HepG2 (cell line): Measurements from ENCODE around the gene IGSF8. TPM values are rescaled to one million over a fixed set of nuclear protein-coding genes. Genes with fewer than 3 reads are reported as not detected.

Experiments used
- HNF4G ChIP-seq, 2 experiments: sonication (generic) in 1 of 2; formaldehyde crosslinking in 1 of 2; IDR thresholded peaks; 2 replicates each; pipeline versions ENCODE4 v1.4.0 to v1.6.1; 2011 to 2020; ENCODE audit warnings: borderline replicate concordance in 2 of 2, low read depth in 2 of 2, mild to moderate bottlenecking in 2 of 2, low read length in 1 of 2, missing genetic modification reagents in 1 of 2, moderate library complexity in 1 of 2
- MAFF ChIP-seq: IDR thresholded peaks from 2 replicates; pipeline ENCODE4 v1.6.1; 2011; ENCODE audit warnings: low read depth, low read length, improper control_type of control experiment
- RBM22 ChIP-seq: fragments of 200-400 bp; formaldehyde crosslinking; optimal IDR thresholded peaks from 2 replicates; pipeline ENCODE3; 2017; ENCODE audit warnings: mild to moderate bottlenecking, low read length, moderate library complexity
- SIX4 ChIP-seq: sonication (generic); formaldehyde crosslinking; IDR thresholded peaks from 2 replicates; pipeline ENCODE4 v1.4.0; 2020; ENCODE audit warnings: missing genetic modification reagents
- SMC3 ChIP-seq: IDR thresholded peaks from 2 replicates; pipeline ENCODE4 v1.6.1; 2011; ENCODE audit warnings: low read length, improper control_type of control experiment
- TSC22D2 ChIP-seq: sonication (generic); formaldehyde crosslinking; IDR thresholded peaks from 2 replicates; pipeline ENCODE4 v1.5.1; 2020; ENCODE audit warnings: missing genetic modification reagents, mild to moderate bottlenecking, borderline replicate concordance
- YEATS4 ChIP-seq: sonication (generic); formaldehyde crosslinking; IDR thresholded peaks from 2 replicates; pipeline ENCODE4 v1.4.0; 2020; ENCODE audit warnings: missing genetic modification reagents, borderline replicate concordance
- ZFY ChIP-seq: sonication (generic); formaldehyde crosslinking; IDR thresholded peaks from 2 replicates; pipeline ENCODE4 v1.4.0; 2020; ENCODE audit warnings: missing genetic modification reagents
- ZNF224 ChIP-seq: sonication (generic); formaldehyde crosslinking; IDR thresholded peaks from 2 replicates; pipeline ENCODE4 v1.5.0; 2020; ENCODE audit warnings: mild to moderate bottlenecking, missing genetic modification reagents
- ZNF367 ChIP-seq: sonication (generic); formaldehyde crosslinking; IDR thresholded peaks from 2 replicates; pipeline ENCODE4 v1.4.0; 2020; ENCODE audit warnings: missing genetic modification reagents, borderline replicate concordance
- ZNF557 ChIP-seq: sonication (generic); formaldehyde crosslinking; IDR thresholded peaks from 2 replicates; pipeline ENCODE4 v1.4.0; 2020; ENCODE audit warnings: missing genetic modification reagents
- ZNF589 ChIP-seq: sonication (generic); formaldehyde crosslinking; conservative IDR thresholded peaks from 2 replicates; pipeline ENCODE4 v1.8.0; 2022; ENCODE audit warnings: mild to moderate bottlenecking, moderate library complexity, missing genetic modification reagents
- polyA plus RNA-seq, 8 experiments: library from polyadenylated mRNA; depleted of rRNA in 3 of 8; stranded (reverse) in 7 of 8; unstranded in 1 of 8; fragments of >200 nt; fragmentation: Illumina TruSeq in 4 of 8; extraction: Trizol in 4 of 8; gene quantifications; 2 replicates each; pipeline versions ENCODE4 v1.2.1 to v1.2.3, GENCODE V29; 2011 to 2016; ENCODE audit warnings: low read depth in 4 of 8, missing spikeins in 1 of 8, mixed read lengths in 1 of 8; ENCODE audit not compliant: insufficient read depth in 1 of 8
- total RNA-seq, 5 experiments: library from RNA; depleted of rRNA; stranded (reverse); fragments of >200 nt; fragmentation: Illumina TruSeq; extraction: Trizol; gene quantifications; 2 replicates each; pipeline ENCODE4 v1.2.3, GENCODE V29; 2016; ENCODE audit warnings: low read depth in 1 of 5
- TF ChIP-seq, protein P1 (sequence below): sonication (generic); formaldehyde crosslinking; IDR thresholded peaks from 2 replicates; pipeline ENCODE4 v1.5.1; 2020; ENCODE audit warnings: mild to moderate bottlenecking, missing genetic modification reagents, moderate library complexity
- TF ChIP-seq, protein P2 (sequence below): fragments of 450-650 bp; IDR thresholded peaks from 2 replicates; pipeline ENCODE4 v1.6.1; 2017
- TF ChIP-seq, protein P3 (sequence below): sonication (generic); formaldehyde crosslinking; IDR thresholded peaks from 2 replicates; pipeline ENCODE4 v1.4.0; 2020; ENCODE audit warnings: mild to moderate bottlenecking, missing genetic modification reagents
- TF ChIP-seq, protein P4 (sequence below): sonication (generic); formaldehyde crosslinking; IDR thresholded peaks from 2 replicates; pipeline ENCODE4 v1.5.1; 2020; ENCODE audit warnings: missing genetic modification reagents, mild to moderate bottlenecking, borderline replicate concordance
- TF ChIP-seq, protein P5 (sequence below): sonication (generic); formaldehyde crosslinking; IDR thresholded peaks from 2 replicates; pipeline ENCODE4 v1.5.0; 2020; ENCODE audit warnings: mild to moderate bottlenecking, missing genetic modification reagents, borderline replicate concordance

Gene IGSF8
- total and polyA plus RNA-seq, 2 of the 13 experiments (the other 11 are each of a cell fraction or from before 2014, with no cell fraction given) = 24.0 to 41.0 TPM

DNA sequence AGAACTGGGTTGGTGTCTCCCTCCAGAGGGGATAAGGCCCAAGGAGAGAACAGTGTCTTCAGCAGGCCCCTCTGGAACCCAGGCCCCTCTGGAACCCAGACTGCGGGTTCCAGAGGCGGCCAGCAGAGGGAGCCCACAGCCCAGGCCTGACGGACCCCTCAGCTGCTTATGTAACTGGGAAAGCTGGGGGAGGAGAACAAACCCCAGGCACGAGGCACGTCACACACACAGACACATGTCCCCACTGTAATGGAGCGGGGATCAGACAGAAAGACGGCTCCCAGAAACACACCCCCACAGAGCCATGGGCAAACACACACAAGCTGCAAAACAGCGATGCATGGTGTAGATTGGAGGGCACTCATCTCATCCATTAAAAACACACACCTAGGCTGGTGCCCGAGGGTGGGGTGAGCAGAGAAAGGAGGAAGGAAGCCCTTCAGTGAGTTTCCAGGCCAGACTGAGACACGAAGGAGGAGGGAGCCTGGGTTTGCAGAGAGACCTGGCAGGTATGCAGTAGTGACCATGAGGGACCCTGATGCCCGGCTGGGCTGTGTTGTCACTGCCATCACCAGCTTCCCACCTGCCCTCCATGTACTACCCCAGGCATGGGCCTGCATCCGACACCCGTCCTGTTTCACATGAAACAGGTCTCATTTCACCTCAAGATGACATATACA, 2.8 kb upstream of the IGSF8 start (continued):
- TF ChIP-seq, protein P1, sequence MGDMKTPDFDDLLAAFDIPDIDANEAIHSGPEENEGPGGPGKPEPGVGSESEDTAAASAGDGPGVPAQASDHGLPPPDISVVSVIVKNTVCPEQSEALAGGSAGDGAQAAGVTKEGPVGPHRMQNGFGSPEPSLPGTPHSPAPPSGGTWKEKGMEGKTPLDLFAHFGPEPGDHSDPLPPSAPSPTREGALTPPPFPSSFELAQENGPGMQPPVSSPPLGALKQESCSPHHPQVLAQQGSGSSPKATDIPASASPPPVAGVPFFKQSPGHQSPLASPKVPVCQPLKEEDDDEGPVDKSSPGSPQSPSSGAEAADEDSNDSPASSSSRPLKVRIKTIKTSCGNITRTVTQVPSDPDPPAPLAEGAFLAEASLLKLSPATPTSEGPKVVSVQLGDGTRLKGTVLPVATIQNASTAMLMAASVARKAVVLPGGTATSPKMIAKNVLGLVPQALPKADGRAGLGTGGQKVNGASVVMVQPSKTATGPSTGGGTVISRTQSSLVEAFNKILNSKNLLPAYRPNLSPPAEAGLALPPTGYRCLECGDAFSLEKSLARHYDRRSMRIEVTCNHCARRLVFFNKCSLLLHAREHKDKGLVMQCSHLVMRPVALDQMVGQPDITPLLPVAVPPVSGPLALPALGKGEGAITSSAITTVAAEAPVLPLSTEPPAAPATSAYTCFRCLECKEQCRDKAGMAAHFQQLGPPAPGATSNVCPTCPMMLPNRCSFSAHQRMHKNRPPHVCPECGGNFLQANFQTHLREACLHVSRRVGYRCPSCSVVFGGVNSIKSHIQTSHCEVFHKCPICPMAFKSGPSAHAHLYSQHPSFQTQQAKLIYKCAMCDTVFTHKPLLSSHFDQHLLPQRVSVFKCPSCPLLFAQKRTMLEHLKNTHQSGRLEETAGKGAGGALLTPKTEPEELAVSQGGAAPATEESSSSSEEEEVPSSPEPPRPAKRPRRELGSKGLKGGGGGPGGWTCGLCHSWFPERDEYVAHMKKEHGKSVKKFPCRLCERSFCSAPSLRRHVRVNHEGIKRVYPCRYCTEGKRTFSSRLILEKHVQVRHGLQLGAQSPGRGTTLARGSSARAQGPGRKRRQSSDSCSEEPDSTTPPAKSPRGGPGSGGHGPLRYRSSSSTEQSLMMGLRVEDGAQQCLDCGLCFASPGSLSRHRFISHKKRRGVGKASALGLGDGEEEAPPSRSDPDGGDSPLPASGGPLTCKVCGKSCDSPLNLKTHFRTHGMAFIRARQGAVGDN (CRISPR knock-in tag) = peak; percentile 86
- TF ChIP-seq, protein P2, sequence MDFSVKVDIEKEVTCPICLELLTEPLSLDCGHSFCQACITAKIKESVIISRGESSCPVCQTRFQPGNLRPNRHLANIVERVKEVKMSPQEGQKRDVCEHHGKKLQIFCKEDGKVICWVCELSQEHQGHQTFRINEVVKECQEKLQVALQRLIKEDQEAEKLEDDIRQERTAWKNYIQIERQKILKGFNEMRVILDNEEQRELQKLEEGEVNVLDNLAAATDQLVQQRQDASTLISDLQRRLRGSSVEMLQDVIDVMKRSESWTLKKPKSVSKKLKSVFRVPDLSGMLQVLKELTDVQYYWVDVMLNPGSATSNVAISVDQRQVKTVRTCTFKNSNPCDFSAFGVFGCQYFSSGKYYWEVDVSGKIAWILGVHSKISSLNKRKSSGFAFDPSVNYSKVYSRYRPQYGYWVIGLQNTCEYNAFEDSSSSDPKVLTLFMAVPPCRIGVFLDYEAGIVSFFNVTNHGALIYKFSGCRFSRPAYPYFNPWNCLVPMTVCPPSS = no peak
- no peak for TF ChIP-seq TSC22D2 (CRISPR knock-in tag)
- no peak for TF ChIP-seq ZNF367 (CRISPR knock-in tag)
- TF ChIP-seq MAFF = no peak
- no peak for TF ChIP-seq SIX4 (CRISPR knock-in tag)
- TF ChIP-seq YEATS4 (CRISPR knock-in tag) = peak; percentile 63; the same call in 1 of the 2 replicates
- no peak for TF ChIP-seq HNF4G (IDR thresholded peaks at IDR 0.05; ENCODE audit: borderline replicate concordance, low read depth, low read length)
- TF ChIP-seq HNF4G (CRISPR knock-in tag; IDR thresholded peaks at IDR 0.05; ENCODE audit: borderline replicate concordance, low read depth) = no peak
- TF ChIP-seq ZNF557 = 0 out of 2 replicates have a peak, but pooled peaks have one; percentile 65
- no peak for TF ChIP-seq RBM22
- no peak for TF ChIP-seq ZNF589
- 0 out of 2 replicates have a peak, but pooled peaks have one; percentile 39 for TF ChIP-seq ZNF224 (CRISPR knock-in tag)
- TF ChIP-seq, protein P3, sequence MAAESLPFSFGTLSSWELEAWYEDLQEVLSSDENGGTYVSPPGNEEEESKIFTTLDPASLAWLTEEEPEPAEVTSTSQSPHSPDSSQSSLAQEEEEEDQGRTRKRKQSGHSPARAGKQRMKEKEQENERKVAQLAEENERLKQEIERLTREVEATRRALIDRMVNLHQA (CRISPR knock-in tag) = no peak
- peak; percentile 68 for TF ChIP-seq SMC3
- TF ChIP-seq, protein P4, sequence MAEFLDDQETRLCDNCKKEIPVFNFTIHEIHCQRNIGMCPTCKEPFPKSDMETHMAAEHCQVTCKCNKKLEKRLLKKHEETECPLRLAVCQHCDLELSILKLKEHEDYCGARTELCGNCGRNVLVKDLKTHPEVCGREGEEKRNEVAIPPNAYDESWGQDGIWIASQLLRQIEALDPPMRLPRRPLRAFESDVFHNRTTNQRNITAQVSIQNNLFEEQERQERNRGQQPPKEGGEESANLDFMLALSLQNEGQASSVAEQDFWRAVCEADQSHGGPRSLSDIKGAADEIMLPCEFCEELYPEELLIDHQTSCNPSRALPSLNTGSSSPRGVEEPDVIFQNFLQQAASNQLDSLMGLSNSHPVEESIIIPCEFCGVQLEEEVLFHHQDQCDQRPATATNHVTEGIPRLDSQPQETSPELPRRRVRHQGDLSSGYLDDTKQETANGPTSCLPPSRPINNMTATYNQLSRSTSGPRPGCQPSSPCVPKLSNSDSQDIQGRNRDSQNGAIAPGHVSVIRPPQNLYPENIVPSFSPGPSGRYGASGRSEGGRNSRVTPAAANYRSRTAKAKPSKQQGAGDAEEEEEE (CRISPR knock-in tag) = no peak
- peak; percentile 36; the same call in 1 of the 2 replicates for TF ChIP-seq ZFY (CRISPR knock-in tag)
- TF ChIP-seq, protein P5, sequence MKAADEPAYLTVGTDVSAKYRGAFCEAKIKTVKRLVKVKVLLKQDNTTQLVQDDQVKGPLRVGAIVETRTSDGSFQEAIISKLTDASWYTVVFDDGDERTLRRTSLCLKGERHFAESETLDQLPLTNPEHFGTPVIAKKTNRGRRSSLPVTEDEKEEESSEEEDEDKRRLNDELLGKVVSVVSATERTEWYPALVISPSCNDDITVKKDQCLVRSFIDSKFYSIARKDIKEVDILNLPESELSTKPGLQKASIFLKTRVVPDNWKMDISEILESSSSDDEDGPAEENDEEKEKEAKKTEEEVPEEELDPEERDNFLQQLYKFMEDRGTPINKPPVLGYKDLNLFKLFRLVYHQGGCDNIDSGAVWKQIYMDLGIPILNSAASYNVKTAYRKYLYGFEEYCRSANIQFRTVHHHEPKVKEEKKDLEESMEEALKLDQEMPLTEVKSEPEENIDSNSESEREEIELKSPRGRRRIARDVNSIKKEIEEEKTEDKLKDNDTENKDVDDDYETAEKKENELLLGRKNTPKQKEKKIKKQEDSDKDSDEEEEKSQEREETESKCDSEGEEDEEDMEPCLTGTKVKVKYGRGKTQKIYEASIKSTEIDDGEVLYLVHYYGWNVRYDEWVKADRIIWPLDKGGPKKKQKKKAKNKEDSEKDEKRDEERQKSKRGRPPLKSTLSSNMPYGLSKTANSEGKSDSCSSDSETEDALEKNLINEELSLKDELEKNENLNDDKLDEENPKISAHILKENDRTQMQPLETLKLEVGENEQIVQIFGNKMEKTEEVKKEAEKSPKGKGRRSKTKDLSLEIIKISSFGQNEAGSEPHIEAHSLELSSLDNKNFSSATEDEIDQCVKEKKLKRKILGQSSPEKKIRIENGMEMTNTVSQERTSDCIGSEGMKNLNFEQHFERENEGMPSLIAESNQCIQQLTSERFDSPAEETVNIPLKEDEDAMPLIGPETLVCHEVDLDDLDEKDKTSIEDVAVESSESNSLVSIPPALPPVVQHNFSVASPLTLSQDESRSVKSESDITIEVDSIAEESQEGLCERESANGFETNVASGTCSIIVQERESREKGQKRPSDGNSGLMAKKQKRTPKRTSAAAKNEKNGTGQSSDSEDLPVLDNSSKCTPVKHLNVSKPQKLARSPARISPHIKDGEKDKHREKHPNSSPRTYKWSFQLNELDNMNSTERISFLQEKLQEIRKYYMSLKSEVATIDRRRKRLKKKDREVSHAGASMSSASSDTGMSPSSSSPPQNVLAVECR (CRISPR knock-in tag) = peak; percentile 65; the same call in 1 of the 2 replicates
